HG03108 (cell line): Measurements from ENCODE around the gene VCX3B.
"Not testable (repeated sequence)": the region's sequence is repeated elsewhere in the genome, so short reads cannot be mapped to it uniquely, and the experiment has no call there.

Experiments
- ATAC-seq: cut with Tn5 transposase; IDR thresholded peaks from one replicate; pipeline ENCODE4 v1.9.1; 2021; ENCODE audit warnings: moderate library complexity; ENCODE audit not compliant: unreplicated experiment

The VCX3B gene

GRCh38 chrX:8464530-8464929 lies at the start of gene VCX3B:
TSS of gene VCX3B (plus strand) at chrX:8464830. CDS start at chrX:8465451, 621 bp downstream.
- not testable (repeated sequence) for ATAC-seq

DNA sequence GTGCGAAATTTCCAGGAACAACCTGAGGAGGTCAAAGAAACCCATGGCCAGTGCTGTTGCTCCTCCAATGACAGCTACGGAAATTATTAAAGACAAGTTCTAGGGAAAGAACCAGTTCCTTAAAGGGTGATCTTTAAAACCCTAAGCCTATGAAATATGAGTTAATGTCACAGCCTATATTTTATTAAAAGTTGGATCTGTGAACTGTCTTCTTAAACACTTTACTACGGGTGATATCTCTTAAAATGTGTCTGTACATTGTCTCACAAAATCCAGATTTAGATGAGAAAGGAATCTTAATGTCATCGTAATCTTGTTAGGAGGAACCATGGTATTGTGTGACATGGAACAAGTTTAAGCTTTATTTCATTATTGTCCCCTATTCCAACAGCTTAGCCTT lies 46.3 kb upstream of the VCX3B start:
- no peak for ATAC-seq

- no peak for ATAC-seq
Observed at GRCh38 chrX:8424912-8425311, 39.7 kb upstream of the VCX3B start.

DNA sequence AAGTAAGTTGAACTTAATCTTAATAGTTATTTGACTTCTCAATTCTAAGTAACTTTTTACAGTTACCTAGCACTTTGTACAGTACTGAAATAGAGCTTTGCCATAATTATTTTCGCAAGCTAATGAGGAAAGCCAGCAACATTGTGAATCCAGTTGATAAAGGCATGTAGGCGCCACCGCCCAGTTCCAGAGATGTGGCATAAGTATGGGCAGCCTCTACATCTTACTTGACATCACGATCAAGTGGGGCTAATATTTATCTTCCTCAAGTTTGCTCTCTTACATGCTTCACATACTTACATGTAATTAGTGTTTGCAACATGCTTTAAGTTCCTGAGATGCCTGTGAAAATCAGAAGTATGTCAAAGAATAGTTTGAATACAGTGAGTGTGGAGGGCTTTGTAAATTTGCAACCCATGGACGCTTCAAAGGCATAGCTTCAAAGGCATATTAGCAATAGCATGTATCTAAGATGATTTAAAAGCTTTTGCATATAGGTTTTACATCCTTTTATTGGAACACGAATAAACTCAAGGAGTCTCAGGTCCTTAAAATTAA lies 34.9 kb upstream of the VCX3B start:
- ATAC-seq = no peak

DNA sequence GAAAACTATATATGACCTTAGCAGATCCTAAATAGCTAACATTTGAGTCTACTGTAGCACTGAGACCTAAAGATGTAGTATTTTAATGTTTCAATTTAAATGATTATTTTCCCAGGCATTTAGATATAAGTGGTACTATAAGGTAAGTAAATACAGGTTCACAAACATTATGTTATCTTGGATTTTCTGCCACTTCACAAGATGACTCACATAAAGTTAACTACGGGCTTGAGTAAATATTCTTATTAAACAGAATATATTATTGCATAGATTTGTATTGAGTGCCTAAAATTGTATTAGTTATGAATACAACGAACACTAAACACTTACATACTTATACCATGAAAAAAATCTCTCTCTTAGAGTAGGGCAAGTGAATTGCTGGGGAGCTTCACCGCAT lies 34.2 kb upstream of the VCX3B start:
- no peak for ATAC-seq

- ATAC-seq = no peak
Observed at GRCh38 chrX:8432396-8432795, 32.2 kb upstream of the VCX3B start.

DNA sequence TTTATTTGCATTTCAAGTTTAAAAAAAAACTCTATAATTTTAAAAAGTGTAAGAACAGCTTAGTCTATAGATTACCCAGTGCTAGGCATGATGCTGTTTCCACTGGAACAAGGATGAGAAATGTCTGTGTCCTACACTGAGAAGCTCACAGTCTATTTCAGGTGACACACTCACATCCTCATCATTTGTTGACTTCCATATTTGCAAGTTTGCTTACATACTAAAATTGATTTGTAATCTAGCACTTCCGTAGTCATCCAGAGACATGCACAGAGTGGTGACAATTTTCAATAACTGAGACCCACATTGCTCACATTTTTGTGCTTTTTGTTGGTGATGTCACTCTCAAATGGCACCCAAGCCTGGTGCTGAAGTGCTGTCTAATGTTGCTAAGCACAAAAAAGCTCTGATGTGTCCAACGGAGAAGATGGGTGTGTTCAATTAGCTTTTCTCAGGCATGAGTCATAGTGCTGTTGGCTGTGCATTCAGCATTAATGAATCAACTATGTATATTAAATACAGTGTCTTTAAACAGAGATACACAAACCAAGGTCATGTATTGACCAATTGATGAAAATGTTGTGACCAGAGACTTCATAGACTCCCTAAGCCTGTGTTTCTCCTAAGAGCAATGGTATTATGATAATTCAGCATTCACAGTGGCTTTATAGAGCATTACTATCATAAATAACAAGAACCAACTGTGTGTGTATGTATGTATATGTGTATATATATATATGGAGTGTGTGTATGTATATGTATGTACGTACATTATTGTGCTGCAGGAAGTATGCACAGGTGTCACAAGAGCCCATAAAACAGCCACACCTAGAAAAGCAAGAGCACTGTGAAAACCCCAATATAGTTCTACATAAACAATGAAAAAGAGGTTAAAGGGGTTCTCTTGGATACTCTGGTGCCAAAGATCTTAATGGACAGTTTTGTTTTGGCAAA lies 31.2 kb upstream of the VCX3B start:
- ATAC-seq = no peak

- ATAC-seq = no peak
Observed at GRCh38 chrX:8447368-8447767, 17.3 kb upstream of the VCX3B start.

DNA sequence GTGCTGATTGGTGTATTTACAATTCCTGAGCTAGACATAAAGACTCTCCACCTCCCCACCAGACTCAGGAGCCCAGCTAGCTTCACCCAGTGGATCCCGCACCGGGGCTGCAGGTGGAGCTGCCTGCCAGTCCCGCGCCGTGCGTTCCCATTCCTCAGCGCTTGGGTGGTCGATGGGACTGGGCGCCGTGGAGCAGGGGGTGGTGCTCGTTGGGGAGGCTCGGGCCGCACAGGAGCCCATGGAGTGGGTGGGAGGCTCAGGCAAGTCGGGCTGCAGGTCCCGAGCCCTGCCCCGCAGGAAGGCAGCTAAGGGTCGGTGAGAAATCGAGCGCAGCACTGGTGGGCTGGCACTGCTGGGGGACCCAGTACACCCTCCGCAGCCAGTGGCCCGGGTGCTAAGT lies 12.3 kb upstream of the VCX3B start:
- not testable (repeated sequence) for ATAC-seq

- ATAC-seq = no peak
Observed at GRCh38 chrX:8453611-8454010, 11.0 kb upstream of the VCX3B start.

- ATAC-seq = no peak
Observed at GRCh38 chrX:8455557-8455956, 9.1 kb upstream of the VCX3B start.

DNA sequence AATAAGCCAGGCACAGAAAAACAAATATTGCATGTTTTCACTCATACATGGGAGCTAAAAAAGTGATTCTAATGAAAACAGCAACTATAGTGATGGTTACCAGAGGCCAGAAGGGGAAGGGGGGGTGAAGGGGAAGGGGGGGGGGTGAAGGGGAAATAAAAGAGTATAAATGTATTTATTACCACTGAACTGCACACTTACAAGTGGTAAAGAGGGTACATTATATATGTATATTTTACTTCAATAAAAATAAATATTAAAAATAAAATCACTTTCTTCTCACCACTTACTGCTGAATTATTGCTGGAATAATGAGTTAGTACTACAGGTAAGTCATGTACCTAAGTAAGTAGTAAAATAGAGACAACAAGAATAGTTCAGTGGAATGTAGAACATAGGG lies 2.1 kb upstream of the VCX3B start:
- ATAC-seq = no peak

GRCh38 chrX:8484360-8484949 lies 19.8 kb downstream of the VCX3B start:
- ATAC-seq = no peak

DNA sequence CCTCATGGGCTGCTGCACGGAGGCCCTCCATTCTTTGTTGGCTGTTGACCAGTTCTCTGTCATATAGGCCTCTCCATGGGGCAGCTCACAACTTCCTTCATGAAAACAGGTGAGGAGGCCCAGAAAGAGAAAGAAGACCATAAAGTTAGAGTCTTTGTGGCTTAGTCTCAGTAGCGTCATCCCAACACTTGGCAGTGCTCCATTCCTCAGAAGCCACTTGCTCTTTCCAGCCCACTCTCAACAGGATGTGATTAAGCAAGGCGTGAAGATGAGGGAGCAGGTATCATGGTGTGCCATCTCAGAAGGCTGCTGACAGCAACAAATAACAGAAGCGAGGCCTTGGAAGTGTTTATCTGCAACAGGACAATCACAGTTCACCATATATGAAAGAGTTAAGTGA lies 30.4 kb downstream of the VCX3B start:
- ATAC-seq = not testable (repeated sequence)

DNA sequence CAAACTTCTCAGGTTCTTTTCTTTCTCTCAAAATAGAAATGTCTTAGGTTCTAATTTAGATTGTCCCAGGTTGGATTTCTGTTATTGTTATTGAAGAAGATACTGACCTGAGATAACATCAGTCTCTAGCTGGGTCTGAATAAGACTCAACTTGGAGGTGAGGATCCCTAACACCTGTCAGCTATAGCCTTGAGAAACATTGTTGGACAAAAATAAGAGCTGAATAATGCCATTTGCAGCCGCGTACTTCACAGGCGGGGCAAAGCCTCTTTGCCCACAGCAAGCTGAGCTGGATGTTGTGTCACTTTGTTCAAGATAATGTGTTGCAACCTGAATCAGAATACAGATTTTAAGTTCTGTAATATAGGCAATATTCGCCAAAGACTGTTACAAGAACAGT lies 35.6 kb downstream of the VCX3B start:
- no peak for ATAC-seq

DNA sequence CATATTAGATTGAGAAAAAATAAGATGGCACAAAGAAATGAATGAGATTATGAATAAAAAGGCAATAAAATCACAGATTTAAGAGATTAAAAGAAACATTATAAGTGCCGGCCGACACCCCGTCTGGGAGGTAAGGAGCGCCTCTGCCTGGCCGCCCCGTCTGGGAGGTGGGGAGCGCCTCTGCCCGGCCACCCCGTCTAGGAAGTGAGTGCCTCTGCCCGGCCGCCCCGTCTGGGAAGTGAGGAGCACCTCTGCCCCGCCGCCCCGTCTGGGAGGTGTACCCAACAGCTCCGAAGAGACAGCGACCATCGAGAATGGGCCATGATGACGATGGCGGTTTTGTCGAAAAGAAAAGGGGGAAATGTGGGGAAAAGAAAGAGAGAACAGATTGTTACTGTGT lies 37.5 kb downstream of the VCX3B start:
- ATAC-seq = not testable (repeated sequence)

DNA sequence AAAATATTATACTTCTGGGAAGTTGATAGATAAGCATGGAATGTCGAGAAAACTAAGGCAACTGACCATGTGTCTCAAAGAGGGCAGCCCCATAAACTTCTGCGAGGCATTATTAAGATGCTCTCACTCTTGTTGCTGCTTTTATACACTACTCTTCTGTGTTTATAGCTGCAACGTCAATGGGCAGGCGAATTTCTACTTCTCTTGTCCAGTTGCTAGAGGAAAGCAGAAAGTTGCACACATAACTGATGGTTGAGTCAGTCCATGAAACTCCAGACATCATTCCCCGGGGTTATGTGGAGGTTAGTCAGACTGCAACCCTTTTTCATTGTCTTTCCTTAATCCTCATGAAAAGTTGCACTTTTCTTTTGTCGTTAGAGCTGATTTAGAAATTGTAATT lies 39.8 kb downstream of the VCX3B start:
- ATAC-seq = no peak
